HEK293 (cell line): ENCODE measurements around the gene GAMT.
A peak's percentile ranks its signal among the peaks of the same experiment; 100 is the strongest.

Source experiments
- CTCF ChIA-PET: fragments of 350-600 bp; formaldehyde crosslinking; extraction: SDS; loops from one replicate; lab custom pipeline; 2021; ENCODE audit warnings: antibody characterized with exemption; lab: Yijun Ruan, JAX
- POLR2A ChIA-PET: fragments of 300-600 bp; formaldehyde crosslinking; extraction: SDS; loops from one replicate; lab custom pipeline; 2020; ENCODE audit warnings: antibody characterized with exemption, inconsistent platforms; lab: Yijun Ruan, JAX
- H3K27ac ChIP-seq: fragments of 200-500 bp; sonication (Bioruptor generic); 2 replicates; pipeline ENCODE4 v1.5.1; 2014; ENCODE audit warnings: low read depth, low read length, control low read depth, inconsistent platforms; ENCODE audit errors: extremely low read depth
- H3K36me3 ChIP-seq, 2 experiments: fragments of 200-500 bp in 1 of 2; sonication (Bioruptor generic) in 1 of 2; 1 replicate in 1 of 2; 2 replicates in 1 of 2; pipeline ENCODE4 v1.5.1; 2014 to 2017; ENCODE audit warnings: inconsistent platforms in 2 of 2, low read length in 2 of 2; ENCODE audit not compliant: control insufficient read depth in 2 of 2, insufficient read depth in 1 of 2
- H3K4me1 ChIP-seq: fragments of 200-500 bp; sonication (Bioruptor generic); 2 replicates; pipeline ENCODE4 v1.5.1; 2014; ENCODE audit warnings: mild to moderate bottlenecking, low read length, inconsistent platforms; ENCODE audit not compliant: control insufficient read depth, insufficient read depth
- H3K4me3 ChIP-seq: 2 replicates; pipeline ENCODE4 v1.5.1; 2011; ENCODE audit warnings: low read depth, mild to moderate bottlenecking, control low read depth, low read length, moderate library complexity
- H3K9me3 ChIP-seq: fragments of 200-500 bp; sonication (Bioruptor generic); 2 replicates; pipeline ENCODE4 v1.5.1; 2014; ENCODE audit warnings: low read depth, low read length, inconsistent platforms; ENCODE audit not compliant: control insufficient read depth, insufficient read depth
- ELK4 ChIP-seq: IDR thresholded peaks from 2 replicates; pipeline ENCODE4 v1.6.1; 2011; ENCODE audit warnings: mild to moderate bottlenecking, low read depth, low read length, borderline replicate concordance
- HOXC10 ChIP-seq: sonication (generic); formaldehyde crosslinking; IDR thresholded peaks from 2 replicates; pipeline ENCODE4 v1.8.1; 2023; ENCODE audit warnings: mild to moderate bottlenecking, missing genetic modification reagents
- IKZF3 ChIP-seq: fragments of 450-650 bp; IDR thresholded peaks from 2 replicates; pipeline ENCODE4 v1.5.0; 2018; ENCODE audit warnings: missing biosample characterization, mild to moderate bottlenecking, missing genetic modification characterization, moderate library complexity
- OSR2 ChIP-seq: fragments of 450-650 bp; formaldehyde crosslinking; IDR thresholded peaks from 2 replicates; pipeline ENCODE4 v1.5.1; 2016; ENCODE audit warnings: missing biosample characterization, missing genetic modification characterization
- SCRT2 ChIP-seq: fragments of 450-650 bp; formaldehyde crosslinking; IDR thresholded peaks from 2 replicates; pipeline ENCODE4 v1.5.1; 2016; ENCODE audit warnings: missing biosample characterization, missing genetic modification characterization
- WT1 ChIP-seq: fragments of 450-650 bp; formaldehyde crosslinking; IDR thresholded peaks from 2 replicates; pipeline ENCODE4 v1.5.1; 2016; ENCODE audit warnings: missing biosample characterization, missing genetic modification characterization
- ZBTB17 ChIP-seq: fragments of 450-650 bp; formaldehyde crosslinking; IDR thresholded peaks from 2 replicates; pipeline ENCODE4 v1.5.1; 2016; ENCODE audit warnings: missing biosample characterization, missing genetic modification characterization
- ZBTB21 ChIP-seq: fragments of 450-650 bp; formaldehyde crosslinking; IDR thresholded peaks from 2 replicates; pipeline ENCODE4 v1.5.1; 2017; ENCODE audit warnings: missing biosample characterization, missing genetic modification characterization
- ZNF112 ChIP-seq: fragments of 450-650 bp; formaldehyde crosslinking; IDR thresholded peaks from 2 replicates; pipeline ENCODE4 v1.5.0; 2017; ENCODE audit warnings: missing biosample characterization, missing genetic modification characterization
- ZNF174 ChIP-seq: fragments of 450-650 bp; formaldehyde crosslinking; IDR thresholded peaks from 2 replicates; pipeline ENCODE4 v1.5.0; 2017; ENCODE audit warnings: missing biosample characterization, mild to moderate bottlenecking, missing genetic modification characterization
- ZNF221 ChIP-seq: fragments of 450-650 bp; formaldehyde crosslinking; IDR thresholded peaks from 2 replicates; pipeline ENCODE4 v1.5.1; 2017; ENCODE audit warnings: missing biosample characterization, missing genetic modification characterization, borderline replicate concordance
- ZNF248 ChIP-seq: fragments of 450-650 bp; formaldehyde crosslinking; IDR thresholded peaks from 2 replicates; pipeline ENCODE4 v1.5.1; 2017; ENCODE audit warnings: missing biosample characterization, missing genetic modification characterization
- ZNF324 ChIP-seq: fragments of 450-650 bp; formaldehyde crosslinking; IDR thresholded peaks from 2 replicates; pipeline ENCODE4 v1.5.1; 2016; ENCODE audit warnings: missing biosample characterization, missing genetic modification characterization
- ZNF513 ChIP-seq: fragments of 450-650 bp; IDR thresholded peaks from 2 replicates; pipeline ENCODE4 v1.5.1; 2018; ENCODE audit warnings: missing biosample characterization, missing genetic modification characterization
- ZNF660 ChIP-seq: fragments of 450-650 bp; IDR thresholded peaks from 2 replicates; pipeline ENCODE4 v1.5.1; 2018; ENCODE audit warnings: missing biosample characterization, mild to moderate bottlenecking, missing genetic modification characterization
- ZNF707 ChIP-seq: fragments of 450-650 bp; formaldehyde crosslinking; IDR thresholded peaks from 2 replicates; pipeline ENCODE4 v1.5.1; 2016; ENCODE audit warnings: missing biosample characterization, missing genetic modification characterization
- TF ChIP-seq, protein P1 (sequence below): fragments of 450-650 bp; formaldehyde crosslinking; IDR thresholded peaks from 2 replicates; pipeline ENCODE4 v1.5.1; 2016; ENCODE audit warnings: missing biosample characterization, missing genetic modification characterization
- TF ChIP-seq, protein P2 (sequence below): fragments of 450-650 bp; formaldehyde crosslinking; IDR thresholded peaks from 2 replicates; pipeline ENCODE4 v1.5.1; 2017; ENCODE audit warnings: missing biosample characterization, missing genetic modification characterization
- TF ChIP-seq, protein P3 (sequence below): fragments of 450-650 bp; formaldehyde crosslinking; IDR thresholded peaks from 2 replicates; pipeline ENCODE4 v1.5.1; 2016; ENCODE audit warnings: missing biosample characterization, missing genetic modification characterization
- TF ChIP-seq, protein P4 (sequence below): fragments of 450-650 bp; formaldehyde crosslinking; conservative IDR thresholded peaks from 2 replicates; pipeline ENCODE4 v1.5.1; 2016; ENCODE audit warnings: low read depth, missing biosample characterization, missing genetic modification characterization
- TF ChIP-seq, protein P5 (sequence below): fragments of 450-650 bp; formaldehyde crosslinking; IDR thresholded peaks from 2 replicates; pipeline ENCODE4 v1.5.1; 2016; ENCODE audit warnings: missing biosample characterization, missing genetic modification characterization

The GAMT gene

DNA sequence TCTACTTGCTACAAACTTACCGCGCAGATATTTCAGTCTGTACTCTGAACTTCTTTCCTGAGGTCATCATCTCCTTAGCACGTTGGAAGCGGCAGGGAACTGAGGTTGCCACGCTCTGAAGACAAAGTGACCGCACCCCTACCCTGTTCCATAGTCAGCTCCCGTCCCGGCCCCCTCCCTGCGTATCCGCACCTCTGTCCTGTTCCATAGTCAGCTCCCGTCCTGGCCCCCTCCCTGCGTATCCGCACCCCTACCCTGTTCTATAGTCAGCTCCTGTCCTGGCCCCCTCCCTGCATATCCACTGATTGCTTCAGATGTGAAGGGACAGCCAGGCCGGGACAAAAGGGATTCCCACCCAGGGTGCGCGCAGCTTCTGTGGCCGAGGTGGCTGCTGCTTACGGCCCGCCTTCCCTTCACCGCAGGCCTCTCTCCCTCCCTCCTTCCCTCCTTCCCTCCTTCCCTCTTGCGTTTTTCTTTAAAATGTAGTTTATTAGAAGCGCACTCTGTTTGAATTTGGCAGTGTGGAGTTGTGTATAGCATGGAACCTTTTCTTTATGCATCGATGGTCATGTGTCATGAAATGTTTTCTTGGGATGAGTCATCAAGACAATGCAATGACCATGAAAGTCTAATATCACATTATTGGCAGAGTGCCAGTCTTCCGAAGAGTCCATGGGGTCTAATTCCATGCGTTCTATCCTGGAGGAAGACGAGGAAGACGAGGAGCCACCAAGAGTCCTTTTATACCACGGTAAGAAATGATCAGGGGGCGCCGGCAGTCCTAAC, 39.5 kb downstream of the GAMT start (continued):
- TF ChIP-seq ZNF513 (tag by site-specific recombination): peak; percentile 83
- TF ChIP-seq ZNF707 (tag by site-specific recombination): no peak
- TF ChIP-seq ZBTB17 (tag by site-specific recombination): no peak
- TF ChIP-seq, protein P1, sequence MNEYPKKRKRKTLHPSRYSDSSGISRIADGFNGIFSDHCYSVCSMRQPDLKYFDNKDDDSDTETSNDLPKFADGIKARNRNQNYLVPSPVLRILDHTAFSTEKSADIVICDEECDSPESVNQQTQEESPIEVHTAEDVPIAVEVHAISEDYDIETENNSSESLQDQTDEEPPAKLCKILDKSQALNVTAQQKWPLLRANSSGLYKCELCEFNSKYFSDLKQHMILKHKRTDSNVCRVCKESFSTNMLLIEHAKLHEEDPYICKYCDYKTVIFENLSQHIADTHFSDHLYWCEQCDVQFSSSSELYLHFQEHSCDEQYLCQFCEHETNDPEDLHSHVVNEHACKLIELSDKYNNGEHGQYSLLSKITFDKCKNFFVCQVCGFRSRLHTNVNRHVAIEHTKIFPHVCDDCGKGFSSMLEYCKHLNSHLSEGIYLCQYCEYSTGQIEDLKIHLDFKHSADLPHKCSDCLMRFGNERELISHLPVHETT (tag by site-specific recombination): no peak
- peak; percentile 68 for TF ChIP-seq IKZF3 (tag by site-specific recombination)
- TF ChIP-seq, protein P2, sequence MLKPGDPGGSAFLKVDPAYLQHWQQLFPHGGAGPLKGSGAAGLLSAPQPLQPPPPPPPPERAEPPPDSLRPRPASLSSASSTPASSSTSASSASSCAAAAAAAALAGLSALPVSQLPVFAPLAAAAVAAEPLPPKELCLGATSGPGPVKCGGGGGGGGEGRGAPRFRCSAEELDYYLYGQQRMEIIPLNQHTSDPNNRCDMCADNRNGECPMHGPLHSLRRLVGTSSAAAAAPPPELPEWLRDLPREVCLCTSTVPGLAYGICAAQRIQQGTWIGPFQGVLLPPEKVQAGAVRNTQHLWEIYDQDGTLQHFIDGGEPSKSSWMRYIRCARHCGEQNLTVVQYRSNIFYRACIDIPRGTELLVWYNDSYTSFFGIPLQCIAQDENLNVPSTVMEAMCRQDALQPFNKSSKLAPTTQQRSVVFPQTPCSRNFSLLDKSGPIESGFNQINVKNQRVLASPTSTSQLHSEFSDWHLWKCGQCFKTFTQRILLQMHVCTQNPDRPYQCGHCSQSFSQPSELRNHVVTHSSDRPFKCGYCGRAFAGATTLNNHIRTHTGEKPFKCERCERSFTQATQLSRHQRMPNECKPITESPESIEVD (tag by site-specific recombination): peak; percentile 86
- no peak for TF ChIP-seq SCRT2 (tag by site-specific recombination)
- TF ChIP-seq OSR2 (tag by site-specific recombination): no peak; the same call in 1 of the 2 replicates
- TF ChIP-seq ZNF660 (tag by site-specific recombination): peak; percentile 99
- TF ChIP-seq ZNF248 (tag by site-specific recombination): 0 out of 2 replicates have a peak, but pooled peaks have one; percentile 45
- peak; percentile 51; the same call in 1 of the 2 replicates for TF ChIP-seq ZBTB21 (tag by site-specific recombination)
- TF ChIP-seq, protein P3, sequence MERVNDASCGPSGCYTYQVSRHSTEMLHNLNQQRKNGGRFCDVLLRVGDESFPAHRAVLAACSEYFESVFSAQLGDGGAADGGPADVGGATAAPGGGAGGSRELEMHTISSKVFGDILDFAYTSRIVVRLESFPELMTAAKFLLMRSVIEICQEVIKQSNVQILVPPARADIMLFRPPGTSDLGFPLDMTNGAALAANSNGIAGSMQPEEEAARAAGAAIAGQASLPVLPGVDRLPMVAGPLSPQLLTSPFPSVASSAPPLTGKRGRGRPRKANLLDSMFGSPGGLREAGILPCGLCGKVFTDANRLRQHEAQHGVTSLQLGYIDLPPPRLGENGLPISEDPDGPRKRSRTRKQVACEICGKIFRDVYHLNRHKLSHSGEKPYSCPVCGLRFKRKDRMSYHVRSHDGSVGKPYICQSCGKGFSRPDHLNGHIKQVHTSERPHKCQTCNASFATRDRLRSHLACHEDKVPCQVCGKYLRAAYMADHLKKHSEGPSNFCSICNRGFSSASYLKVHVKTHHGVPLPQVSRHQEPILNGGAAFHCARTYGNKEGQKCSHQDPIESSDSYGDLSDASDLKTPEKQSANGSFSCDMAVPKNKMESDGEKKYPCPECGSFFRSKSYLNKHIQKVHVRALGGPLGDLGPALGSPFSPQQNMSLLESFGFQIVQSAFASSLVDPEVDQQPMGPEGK: peak; percentile 53
- TF ChIP-seq, all 188 proteins: peak for 42

- ChIA-PET CTCF (interaction anchor here (1.1 kb wide), 1 partner anchor 82 kb away, joined by 4 read pairs; no protein-coding TSS in a partner anchor), POLR2A (interaction anchor here (0.8 to 1.2 kb wide), 2 partner anchors 22 to 92 kb away, joined by 3 read pairs; partner anchors contain the start of gene CIRBP)
- peak overlapping the region; percentile 59; the same call in 1 of the 2 replicates for H3K27ac ChIP-seq
- TF ChIP-seq IKZF3 (tag by site-specific recombination) (peak; percentile 54), ZNF112 (tag by site-specific recombination) (no peak), HOXC10 (CRISPR knock-in tag) (no peak), ZNF221 (tag by site-specific recombination) (no peak), ZNF174 (tag by site-specific recombination) (no peak), ZNF324 (tag by site-specific recombination) (no peak), WT1 (tag by site-specific recombination) (no peak), ELK4 (no peak)
- TF ChIP-seq, protein P4, sequence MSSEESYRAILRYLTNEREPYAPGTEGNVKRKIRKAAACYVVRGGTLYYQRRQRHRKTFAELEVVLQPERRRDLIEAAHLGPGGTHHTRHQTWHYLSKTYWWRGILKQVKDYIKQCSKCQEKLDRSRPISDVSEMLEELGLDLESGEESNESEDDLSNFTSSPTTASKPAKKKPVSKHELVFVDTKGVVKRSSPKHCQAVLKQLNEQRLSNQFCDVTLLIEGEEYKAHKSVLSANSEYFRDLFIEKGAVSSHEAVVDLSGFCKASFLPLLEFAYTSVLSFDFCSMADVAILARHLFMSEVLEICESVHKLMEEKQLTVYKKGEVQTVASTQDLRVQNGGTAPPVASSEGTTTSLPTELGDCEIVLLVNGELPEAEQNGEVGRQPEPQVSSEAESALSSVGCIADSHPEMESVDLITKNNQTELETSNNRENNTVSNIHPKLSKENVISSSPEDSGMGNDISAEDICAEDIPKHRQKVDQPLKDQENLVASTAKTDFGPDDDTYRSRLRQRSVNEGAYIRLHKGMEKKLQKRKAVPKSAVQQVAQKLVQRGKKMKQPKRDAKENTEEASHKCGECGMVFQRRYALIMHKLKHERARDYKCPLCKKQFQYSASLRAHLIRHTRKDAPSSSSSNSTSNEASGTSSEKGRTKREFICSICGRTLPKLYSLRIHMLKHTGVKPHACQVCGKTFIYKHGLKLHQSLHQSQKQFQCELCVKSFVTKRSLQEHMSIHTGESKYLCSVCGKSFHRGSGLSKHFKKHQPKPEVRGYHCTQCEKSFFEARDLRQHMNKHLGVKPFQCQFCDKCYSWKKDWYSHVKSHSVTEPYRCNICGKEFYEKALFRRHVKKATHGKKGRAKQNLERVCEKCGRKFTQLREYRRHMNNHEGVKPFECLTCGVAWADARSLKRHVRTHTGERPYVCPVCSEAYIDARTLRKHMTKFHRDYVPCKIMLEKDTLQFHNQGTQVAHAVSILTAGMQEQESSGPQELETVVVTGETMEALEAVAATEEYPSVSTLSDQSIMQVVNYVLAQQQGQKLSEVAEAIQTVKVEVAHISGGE (tag by site-specific recombination): no peak
- TF ChIP-seq, protein P5, sequence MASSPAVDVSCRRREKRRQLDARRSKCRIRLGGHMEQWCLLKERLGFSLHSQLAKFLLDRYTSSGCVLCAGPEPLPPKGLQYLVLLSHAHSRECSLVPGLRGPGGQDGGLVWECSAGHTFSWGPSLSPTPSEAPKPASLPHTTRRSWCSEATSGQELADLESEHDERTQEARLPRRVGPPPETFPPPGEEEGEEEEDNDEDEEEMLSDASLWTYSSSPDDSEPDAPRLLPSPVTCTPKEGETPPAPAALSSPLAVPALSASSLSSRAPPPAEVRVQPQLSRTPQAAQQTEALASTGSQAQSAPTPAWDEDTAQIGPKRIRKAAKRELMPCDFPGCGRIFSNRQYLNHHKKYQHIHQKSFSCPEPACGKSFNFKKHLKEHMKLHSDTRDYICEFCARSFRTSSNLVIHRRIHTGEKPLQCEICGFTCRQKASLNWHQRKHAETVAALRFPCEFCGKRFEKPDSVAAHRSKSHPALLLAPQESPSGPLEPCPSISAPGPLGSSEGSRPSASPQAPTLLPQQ (tag by site-specific recombination): peak; percentile 81
Measured at GRCh38 chr19:1360818-1361461, 40.4 kb downstream of the GAMT start.

More at GRCh38 chr19:1360818-1361461, 40.4 kb downstream of the GAMT start:
- Histone ChIP-seq H3K4me3 (no peak overlapping the region), H3K36me3 (peaks cover 3 to 85% of the 10 kb centered on the region in 2 experiments), H3K4me1 (peaks cover 21% of the 10 kb centered on the region), H3K9me3 (no peaks in the 10 kb centered on the region)
